GM12872 (cell line): ENCODE measurements around the gene POLE3.

Experiments used
- CTCF ChIP-seq: IDR thresholded peaks from 3 replicates; pipeline ENCODE4 v1.5.1; 2011; ENCODE audit warnings: low read depth, mild to moderate bottlenecking, low read length, moderate library complexity; ENCODE audit not compliant: insufficient read depth

The POLE3 gene

GRCh38 chr9:113436728-113437515 is 26.4 kb upstream of the POLE3 start:
- no peak for TF ChIP-seq CTCF

- TF ChIP-seq CTCF = no peak
These were observed 20.7 kb upstream of the POLE3 start for GRCh38 chr9:113431191-113431590.

- TF ChIP-seq CTCF = no peak
These were observed 17.7 kb upstream of the POLE3 start for GRCh38 chr9:113428062-113428615.

- TF ChIP-seq CTCF = no peak
These were observed 17.2 kb upstream of the POLE3 start for GRCh38 chr9:113427629-113428028.

- no peak for TF ChIP-seq CTCF
These were observed 16.2 kb upstream of the POLE3 start for GRCh38 chr9:113426701-113427100.

GRCh38 chr9:113425072-113425471 is 14.6 kb upstream of the POLE3 start:
- TF ChIP-seq CTCF = no peak

GRCh38 chr9:113421726-113422125 is 11.3 kb upstream of the POLE3 start:
- no peak for TF ChIP-seq CTCF
